Uterus (tissue), 4 donors: ENCODE results near the gene MKRN3. TPM values are rescaled to one million over a fixed set of nuclear protein-coding genes. Genes with fewer than 3 reads are reported as not detected.

Experiments
- DNase-seq, 2 donors: peaks; one replicate each; pipeline ENCODE4 v3.0.0-alpha.2; 2019 to 2020
- H3K27ac ChIP-seq, 2 donors: fragments of 200-600 bp; sonication (generic); 1 replicate in 1 of 2; 2 replicates in 1 of 2; pipeline ENCODE4 v1.5.1; 2016 to 2018
- H3K27me3 ChIP-seq, 2 donors: fragments of 200-600 bp; sonication (generic); one replicate each; pipeline ENCODE4 v1.5.1; 2018 to 2019; ENCODE audit warnings: control low read depth in 1 of 2
- H3K36me3 ChIP-seq, 2 donors: fragments of 200-600 bp; sonication (generic); one replicate each; pipeline ENCODE4 v1.5.1; 2019; ENCODE audit warnings: control low read depth in 1 of 2
- H3K4me1 ChIP-seq, 2 donors: fragments of 200-600 bp; sonication (generic); one replicate each; pipeline ENCODE4 v1.5.1; 2018 to 2019; ENCODE audit warnings: control low read depth in 1 of 2
- H3K4me3 ChIP-seq, 2 donors: fragments of 200-600 bp; sonication (generic); 1 replicate in 1 of 2; 2 replicates in 1 of 2; pipeline ENCODE4 v1.5.1; 2018 to 2019; ENCODE audit warnings: mild to moderate bottlenecking in 1 of 2
- H3K9me3 ChIP-seq, 2 donors: fragments of 200-600 bp; sonication (generic); one replicate each; pipeline ENCODE4 v1.5.1; 2019; ENCODE audit warnings: control low read depth in 1 of 2
- CTCF ChIP-seq, 4 experiments: fragments of 200-600 bp in 2 of 4; fragments of 450-650 bp in 2 of 4; sonication (generic) in 2 of 4; IDR thresholded peaks; one replicate each; pipeline ENCODE4 v1.5.1; 2016 to 2019; ENCODE audit warnings: antibody characterized with exemption in 4 of 4, mild to moderate bottlenecking in 2 of 4, moderate library complexity in 1 of 4
- POLR2A ChIP-seq, 2 donors: fragments of 450-650 bp; IDR thresholded peaks; one replicate each; pipeline ENCODE4 v1.6.1; 2016; ENCODE audit warnings: antibody characterized with exemption in 2 of 2, mild to moderate bottlenecking in 1 of 2, moderate library complexity in 1 of 2
- intact Hi-C: fragments of 100-400 bp; cut with DNase I; formaldehyde crosslinking; loops from one replicate; pipeline ENCODE4 v1.15.1; 2023; ENCODE audit warnings: low total_unique reads
- total RNA-seq, 4 donors: library from RNA; depleted of rRNA in 3 of 4; stranded (reverse); fragments of >200 nt in 3 of 4; gene quantifications; one replicate each; pipeline versions ENCODE4 v1.1.0 to v1.2.4, GENCODE V29; 2014 to 2023
- donor health status: DM: yes; HTN: yes; CAD: no.

MKRN3 gene
- total RNA-seq, 4 donors from 2014 or later = 0.21 to 0.29 TPM; not detected in 2

DNA sequence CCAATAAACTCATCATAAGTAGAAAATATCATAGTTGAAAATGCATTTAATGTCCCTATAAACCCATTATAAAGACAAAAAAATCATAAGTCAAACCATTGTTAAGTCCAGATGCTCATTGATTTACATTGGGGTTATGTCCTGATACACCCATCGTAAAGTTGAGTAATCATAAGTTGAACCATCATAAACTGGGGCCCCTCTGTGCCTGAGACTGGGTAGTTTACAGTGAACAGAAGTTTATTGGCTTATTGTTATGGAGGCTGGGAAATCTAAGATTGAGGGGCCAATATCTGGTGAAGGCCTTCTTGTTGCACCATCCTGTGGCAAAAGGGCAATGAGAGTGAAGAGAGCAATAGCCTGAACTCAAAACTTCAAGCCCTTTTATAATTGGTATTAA is 10.6 kb downstream of the MKRN3 start:
- TF ChIP-seq POLR2A (IDR thresholded peaks at IDR 0.05) = no peak
- TF ChIP-seq CTCF (IDR thresholded peaks at IDR 0.05) = no peak
- Histone ChIP-seq H3K36me3 (no peaks in the 10 kb centered on the region), H3K27me3 (no peaks in the 10 kb centered on the region), H3K9me3 (no peaks in the 10 kb centered on the region), H3K4me3 (no peak overlapping the region), H3K27ac (no peak overlapping the region), H3K4me1 (no peaks in the 10 kb centered on the region)
- DNase-seq = no peak
- intact Hi-C loops = no loop called here

GRCh38 chr15:23578521-23579150 is 13.2 kb downstream of the MKRN3 start:
- intact Hi-C loops = no loop called here
- no peak overlapping the region for H3K27ac ChIP-seq
- no peaks in the 10 kb centered on the region for H3K27me3 ChIP-seq
- H3K4me3 ChIP-seq = no peak overlapping the region
- H3K36me3 ChIP-seq = no peaks in the 10 kb centered on the region
- TF ChIP-seq POLR2A (IDR thresholded peaks at IDR 0.05) = no peak
- TF ChIP-seq CTCF (IDR thresholded peaks at IDR 0.05) = no peak
- DNase-seq = no peak
- H3K4me1 ChIP-seq = no peaks in the 10 kb centered on the region
- no peaks in the 10 kb centered on the region for H3K9me3 ChIP-seq

DNA sequence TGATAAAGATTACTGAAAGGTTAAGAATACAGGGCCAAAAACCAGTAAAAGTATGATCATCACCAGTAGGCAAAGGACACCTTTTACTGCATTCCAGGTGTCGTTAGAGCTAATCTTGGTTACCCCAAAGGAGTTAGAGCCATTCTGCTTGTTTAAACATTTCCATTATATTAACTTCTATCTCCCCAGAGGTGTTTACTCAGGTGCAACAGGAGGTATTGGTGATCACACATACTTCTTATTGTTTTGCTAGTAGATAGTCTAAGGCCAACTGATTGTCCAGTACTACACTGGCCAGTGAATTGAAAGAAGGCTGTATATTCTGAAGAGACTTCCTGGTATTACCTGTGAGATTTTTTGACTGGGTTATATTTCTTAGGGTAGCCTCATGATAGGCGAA is 22.8 kb downstream of the MKRN3 start:
- H3K27me3 ChIP-seq = no peaks in the 10 kb centered on the region
- TF ChIP-seq POLR2A (IDR thresholded peaks at IDR 0.05) = no peak
- no peak for TF ChIP-seq CTCF (IDR thresholded peaks at IDR 0.05)
- H3K4me3 ChIP-seq = no peak overlapping the region
- H3K27ac ChIP-seq = no peak overlapping the region
- no peaks in the 10 kb centered on the region for H3K4me1 ChIP-seq
- DNase-seq = no peak
- no peaks in the 10 kb centered on the region for H3K36me3 ChIP-seq
- intact Hi-C loops = no loop called here
- no peaks in the 10 kb centered on the region for H3K9me3 ChIP-seq

DNA sequence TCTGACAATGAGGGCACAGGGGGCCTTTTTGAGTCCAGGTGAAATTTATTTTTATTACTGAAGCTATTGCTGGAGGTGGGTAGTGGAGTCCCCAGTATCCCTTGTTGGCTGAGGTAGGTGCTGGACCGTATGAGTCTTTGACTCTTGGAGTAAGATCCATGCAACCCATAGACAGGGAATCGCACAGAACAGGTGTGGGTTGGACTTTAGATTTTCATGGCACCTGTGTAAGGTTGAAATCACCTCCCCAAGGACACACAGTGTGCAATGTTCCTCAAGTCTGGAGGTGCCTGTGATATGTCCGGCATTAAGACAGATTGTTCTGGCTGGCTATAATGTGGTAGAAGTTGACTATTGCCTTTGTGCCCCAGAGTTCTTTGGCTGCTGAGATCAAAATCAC is 23.5 kb downstream of the MKRN3 start:
- H3K9me3 ChIP-seq = no peaks in the 10 kb centered on the region
- H3K27me3 ChIP-seq = no peaks in the 10 kb centered on the region
- H3K4me1 ChIP-seq = no peaks in the 10 kb centered on the region
- no peak overlapping the region for H3K4me3 ChIP-seq
- TF ChIP-seq CTCF (IDR thresholded peaks at IDR 0.05) = no peak
- no peak for TF ChIP-seq POLR2A (IDR thresholded peaks at IDR 0.05)
- no peak for DNase-seq
- intact Hi-C loops = no loop called here
- H3K36me3 ChIP-seq = no peaks in the 10 kb centered on the region
- H3K27ac ChIP-seq = no peak overlapping the region

DNA sequence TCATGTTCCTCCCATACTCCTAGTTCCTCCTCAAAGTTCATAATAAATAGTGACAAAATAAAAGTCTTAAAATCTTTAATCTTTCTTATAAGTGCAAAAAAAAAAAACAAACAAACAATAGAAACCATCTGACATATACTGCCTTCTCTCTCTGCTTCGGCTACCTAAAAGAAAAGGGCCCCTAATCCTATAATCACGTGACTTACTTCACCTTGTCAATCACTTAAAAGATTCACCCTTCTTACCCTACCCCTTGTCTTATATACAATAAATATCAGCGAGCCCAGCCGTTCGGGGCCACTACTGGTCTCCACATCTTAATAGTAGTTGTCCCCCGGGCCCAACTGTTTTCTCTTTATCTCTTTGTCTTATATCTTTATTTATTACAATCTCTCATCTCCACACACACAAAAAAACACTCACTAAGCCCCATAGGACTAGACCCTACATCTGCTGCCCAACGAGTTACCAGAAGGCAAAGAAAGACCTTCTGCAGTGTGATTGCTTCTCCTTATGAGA is 28.8 kb downstream of the MKRN3 start:
- H3K27ac ChIP-seq = no peak overlapping the region
- intact Hi-C loops = no loop called here
- H3K4me3 ChIP-seq = no peak overlapping the region
- no peaks in the 10 kb centered on the region for H3K36me3 ChIP-seq
- H3K9me3 ChIP-seq = no peaks in the 10 kb centered on the region
- H3K27me3 ChIP-seq = no peaks in the 10 kb centered on the region
- TF ChIP-seq POLR2A (IDR thresholded peaks at IDR 0.05) (no peak), CTCF (IDR thresholded peaks at IDR 0.05) (no peak)
- DNase-seq = no peak
- no peaks in the 10 kb centered on the region for H3K4me1 ChIP-seq
